H9 (cell line): ENCODE data around the gene PAM. TPM values are rescaled to one million over a fixed set of nuclear protein-coding genes. Genes with fewer than 3 reads are reported as not detected.

Experiments used
- DNase-seq: peaks from one replicate; pipeline ENCODE4 v3.0.0-alpha.2; 2017
- H2AFZ ChIP-seq: one replicate; pipeline ENCODE4 v1.6.1; 2013; ENCODE audit warnings: mild to moderate bottlenecking, low read length, control low read depth, moderate library complexity
- H2AK5ac ChIP-seq: 2 replicates; pipeline ENCODE4 v1.6.1; 2013; ENCODE audit warnings: low read length, control low read depth, mixed read lengths; ENCODE audit not compliant: insufficient read length
- H2BK120ac ChIP-seq: one replicate; pipeline ENCODE4 v1.6.1; 2013; ENCODE audit warnings: low read depth, mild to moderate bottlenecking, low read length, control low read depth, inconsistent platforms; ENCODE audit not compliant: poor library complexity, severe bottlenecking
- H2BK12ac ChIP-seq: 2 replicates; pipeline ENCODE4 v1.6.1; 2013; ENCODE audit warnings: low read length, control low read depth, mixed read lengths, low read depth; ENCODE audit not compliant: insufficient read length
- H2BK15ac ChIP-seq: 2 replicates; pipeline ENCODE4 v1.6.1; 2013; ENCODE audit warnings: low read depth, low read length, control low read depth
- H2BK20ac ChIP-seq: one replicate; pipeline ENCODE4 v1.6.1; 2013; ENCODE audit warnings: low read depth, mild to moderate bottlenecking, low read length, control low read depth, inconsistent platforms; ENCODE audit not compliant: poor library complexity, severe bottlenecking
- H2BK5ac ChIP-seq: 2 replicates; pipeline ENCODE4 v1.6.1; 2013; ENCODE audit warnings: low read length, control low read depth, mixed read lengths; ENCODE audit not compliant: insufficient read length
- H3K14ac ChIP-seq: 2 replicates; pipeline ENCODE4 v1.6.1; 2013; ENCODE audit warnings: low read length, control low read depth; ENCODE audit not compliant: insufficient read depth
- H3K18ac ChIP-seq: 2 replicates; pipeline ENCODE4 v1.6.1; 2013; ENCODE audit warnings: low read depth, mild to moderate bottlenecking, mixed read lengths, low read length, control low read depth; ENCODE audit not compliant: insufficient read length
- H3K23ac ChIP-seq: 2 replicates; pipeline ENCODE4 v1.6.1; 2013; ENCODE audit warnings: low read length, control low read depth, mixed read lengths, low read depth; ENCODE audit not compliant: insufficient read length
- H3K23me2 ChIP-seq: 2 replicates; pipeline ENCODE4 v1.6.1; 2013; ENCODE audit warnings: low read depth, mild to moderate bottlenecking, mixed read lengths, low read length, control low read depth; ENCODE audit not compliant: insufficient read length, poor library complexity, severe bottlenecking
- H3K27ac ChIP-seq: 2 replicates; pipeline ENCODE4 v1.5.1; 2013; ENCODE audit warnings: low read length, control low read depth, mixed read lengths, low read depth; ENCODE audit not compliant: insufficient read length
- H3K27me3 ChIP-seq: 2 replicates; pipeline ENCODE4 v1.6.1; 2013; ENCODE audit warnings: low read length, control low read depth, inconsistent platforms; ENCODE audit not compliant: insufficient read depth
- H3K4ac ChIP-seq: 2 replicates; pipeline ENCODE4 v1.6.1; 2013; ENCODE audit warnings: low read depth, mild to moderate bottlenecking, control low read depth, inconsistent platforms, low read length, moderate library complexity
- H3K4me1 ChIP-seq: 2 replicates; pipeline ENCODE4 v1.6.1; 2013; ENCODE audit warnings: low read length, control low read depth, inconsistent platforms; ENCODE audit not compliant: insufficient read depth
- H3K4me2 ChIP-seq: 2 replicates; pipeline ENCODE4 v1.6.1; 2013; ENCODE audit warnings: low read length, control low read depth, mixed read lengths; ENCODE audit not compliant: insufficient read length, insufficient read depth
- H3K56ac ChIP-seq: 2 replicates; pipeline ENCODE4 v1.6.1; 2013; ENCODE audit warnings: low read depth, mild to moderate bottlenecking, mixed read lengths, low read length, control low read depth; ENCODE audit not compliant: insufficient read length
- H3K79me1 ChIP-seq: 2 replicates; pipeline ENCODE4 v1.6.1; 2013; ENCODE audit warnings: low read depth, mild to moderate bottlenecking, moderate library complexity, low read length, control low read depth, inconsistent platforms; ENCODE audit not compliant: insufficient read depth, poor library complexity, severe bottlenecking
- H3K79me2 ChIP-seq: 2 replicates; pipeline ENCODE4 v1.6.1; 2013; ENCODE audit warnings: low read length, control low read depth, inconsistent platforms; ENCODE audit not compliant: insufficient read depth
- H3K9ac ChIP-seq: 2 replicates; pipeline ENCODE4 v1.6.1; 2013; ENCODE audit warnings: low read length, control low read depth, mixed read lengths; ENCODE audit not compliant: insufficient read length; ENCODE audit errors: extremely low read depth
- H3K9me3 ChIP-seq: one replicate; pipeline ENCODE4 v1.6.1; 2013; ENCODE audit warnings: low read depth, low read length, inconsistent platforms; ENCODE audit not compliant: control insufficient read depth
- H3T11ph ChIP-seq: one replicate; pipeline ENCODE4 v1.6.1; 2013; ENCODE audit warnings: mild to moderate bottlenecking, low read length, control low read depth, inconsistent platforms
- H4K20me1 ChIP-seq: one replicate; pipeline ENCODE4 v1.6.1; 2013; ENCODE audit not compliant: control insufficient read depth, insufficient read length, insufficient read depth
- H4K5ac ChIP-seq: 2 replicates; pipeline ENCODE4 v1.6.1; 2013; ENCODE audit warnings: low read depth, mild to moderate bottlenecking, mixed read lengths, low read length, control low read depth; ENCODE audit not compliant: insufficient read length
- H4K8ac ChIP-seq: replicated peaks from 2 replicates; pipeline ENCODE4 v1.6.1; 2013; ENCODE audit warnings: low read length, control low read depth, mixed read lengths, low read depth; ENCODE audit not compliant: insufficient read length
- H4K91ac ChIP-seq: 2 replicates; pipeline ENCODE4 v1.6.1; 2013; ENCODE audit warnings: low read depth, mild to moderate bottlenecking, moderate library complexity, mixed read lengths, low read length, control low read depth; ENCODE audit not compliant: insufficient read length
- H3K27ac Mint-ChIP-seq, 3 experiments: 2 replicates in 2 of 3; 3 replicates in 1 of 3; pipeline ENCODE4 v1.8.0; 2020 to 2021; ENCODE audit warnings: mixed read lengths in 3 of 3, mild to moderate bottlenecking in 1 of 3, moderate library complexity in 1 of 3
- H3K27me3 Mint-ChIP-seq: 2 replicates; pipeline ENCODE4 v1.8.0; 2021; ENCODE audit warnings: low read depth, mild to moderate bottlenecking, moderate library complexity, mixed read lengths
- H3K36me3 Mint-ChIP-seq, 3 experiments: 2 replicates in 2 of 3; 3 replicates in 1 of 3; pipeline ENCODE4 v1.8.0; 2020 to 2021; ENCODE audit warnings: low read depth in 3 of 3, mixed read lengths in 3 of 3; ENCODE audit not compliant: insufficient read depth in 1 of 3
- H3K4me1 Mint-ChIP-seq, 2 experiments: 2 replicates each; pipeline ENCODE4 v1.8.0; 2020; ENCODE audit warnings: mixed read lengths in 2 of 2
- H3K4me3 Mint-ChIP-seq, 2 experiments: 2 replicates in 1 of 2; 3 replicates in 1 of 2; pipeline ENCODE4 v1.8.0; 2020 to 2021; ENCODE audit warnings: mild to moderate bottlenecking in 2 of 2, mixed read lengths in 2 of 2, moderate library complexity in 1 of 2
- H3K9me3 Mint-ChIP-seq, 2 experiments: 2 replicates in 1 of 2; 3 replicates in 1 of 2; pipeline ENCODE4 v1.8.0; 2020; ENCODE audit warnings: mild to moderate bottlenecking in 2 of 2, mixed read lengths in 2 of 2, moderate library complexity in 1 of 2
- WGBS: extraction: QIAGEN DNeasy Blood & Tissue Kit; methylation state at CpG from one replicate; pipeline ENCODE4 v1.1.7; 2013; ENCODE audit warnings: missing lambda C conversion rate, low lambda C conversion rate, mixed read lengths; ENCODE audit not compliant: insufficient read length; ENCODE audit errors: extremely low coverage; 5-methylcytosine and 5-hydroxymethylcytosine counted together
- total RNA-seq: library from RNA; stranded (reverse); gene quantifications from 2 replicates; pipeline ENCODE4 v1.2.1, GENCODE V29; 2021
- TF ChIP-seq, protein P1 (sequence below): fragments of 200-600 bp; sonication (generic); conservative IDR thresholded peaks from 3 replicates; pipeline ENCODE4 v1.8.0; 2021; ENCODE audit warnings: antibody characterized with exemption, mild to moderate bottlenecking

Gene PAM
- total RNA-seq, 1 experiment from 2014 or later, result 31.5 TPM

DNA sequence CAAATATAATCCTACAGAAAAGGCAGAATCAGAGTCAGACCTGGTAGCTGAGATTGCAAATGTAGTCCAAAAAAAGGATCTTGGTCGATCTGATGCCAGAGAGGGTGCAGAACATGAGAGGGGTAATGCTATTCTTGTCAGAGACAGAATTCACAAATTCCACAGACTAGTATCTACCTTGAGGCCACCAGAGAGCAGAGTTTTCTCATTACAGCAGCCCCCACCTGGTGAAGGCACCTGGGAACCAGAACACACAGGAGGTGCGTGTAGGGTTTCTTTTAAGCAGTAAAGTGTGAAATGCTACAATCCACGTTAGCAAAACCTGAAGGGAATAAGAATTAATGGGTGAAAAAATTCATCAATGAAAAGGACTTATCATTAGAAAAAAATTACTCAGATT is 219.1 kb downstream of the PAM start:
- H3K27ac ChIP-seq, result no peak overlapping the region
- TF ChIP-seq, protein P1, sequence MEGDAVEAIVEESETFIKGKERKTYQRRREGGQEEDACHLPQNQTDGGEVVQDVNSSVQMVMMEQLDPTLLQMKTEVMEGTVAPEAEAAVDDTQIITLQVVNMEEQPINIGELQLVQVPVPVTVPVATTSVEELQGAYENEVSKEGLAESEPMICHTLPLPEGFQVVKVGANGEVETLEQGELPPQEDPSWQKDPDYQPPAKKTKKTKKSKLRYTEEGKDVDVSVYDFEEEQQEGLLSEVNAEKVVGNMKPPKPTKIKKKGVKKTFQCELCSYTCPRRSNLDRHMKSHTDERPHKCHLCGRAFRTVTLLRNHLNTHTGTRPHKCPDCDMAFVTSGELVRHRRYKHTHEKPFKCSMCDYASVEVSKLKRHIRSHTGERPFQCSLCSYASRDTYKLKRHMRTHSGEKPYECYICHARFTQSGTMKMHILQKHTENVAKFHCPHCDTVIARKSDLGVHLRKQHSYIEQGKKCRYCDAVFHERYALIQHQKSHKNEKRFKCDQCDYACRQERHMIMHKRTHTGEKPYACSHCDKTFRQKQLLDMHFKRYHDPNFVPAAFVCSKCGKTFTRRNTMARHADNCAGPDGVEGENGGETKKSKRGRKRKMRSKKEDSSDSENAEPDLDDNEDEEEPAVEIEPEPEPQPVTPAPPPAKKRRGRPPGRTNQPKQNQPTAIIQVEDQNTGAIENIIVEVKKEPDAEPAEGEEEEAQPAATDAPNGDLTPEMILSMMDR, result peak; percentile 48; the same call in 2 of the 3 replicates
- DNase-seq, result no peak

More for the DNA sequence above, 219.1 kb downstream of the PAM start:
- no peak overlapping the region for H2AFZ ChIP-seq
- no peaks in the 10 kb centered on the region for H4K20me1 ChIP-seq
- no peak overlapping the region for H3K18ac ChIP-seq
- H2AK5ac ChIP-seq, result no peak overlapping the region
- no peaks in the 10 kb centered on the region for H3K79me2 ChIP-seq
- H3K14ac ChIP-seq, result no peak overlapping the region
- no peaks in the 10 kb centered on the region for H3K27me3 ChIP-seq
- Mint-ChIP-seq H3K4me1 (peaks cover 3 to 4% of the 10 kb centered on the region in 2 experiments; a peak in 1 of 4 replicates), H3K9me3 (no peaks in the 10 kb centered on the region), H3K27ac (no peak overlapping the region; a peak in 1 of 7 replicates), H3K36me3 (no peaks in the 10 kb centered on the region), H3K27me3 (no peaks in the 10 kb centered on the region), H3K4me3 (no peak overlapping the region)
- H3T11ph ChIP-seq, result no peak overlapping the region
- no peaks in the 10 kb centered on the region for H3K23me2 ChIP-seq
- no peak overlapping the region for H2BK120ac ChIP-seq
- no peak overlapping the region for H4K91ac ChIP-seq
- H3K4me1 ChIP-seq, result no peaks in the 10 kb centered on the region
- H3K4ac ChIP-seq, result no peak overlapping the region
- H3K56ac ChIP-seq, result no peak overlapping the region
- no peak overlapping the region for H4K5ac ChIP-seq
- H3K79me1 ChIP-seq, result no peaks in the 10 kb centered on the region
- no peak overlapping the region for H2BK20ac ChIP-seq
- no peak overlapping the region for H2BK15ac ChIP-seq
- WGBS, result no CpG with 5 or more reads among the region's 3 CpGs
- H2BK12ac ChIP-seq, result no peak overlapping the region
- no peak overlapping the region for H2BK5ac ChIP-seq
- H3K4me2 ChIP-seq, result no peak overlapping the region
- H3K23ac ChIP-seq, result no peak overlapping the region
- no peak overlapping the region for H4K8ac ChIP-seq
- no peak overlapping the region for H3K9ac ChIP-seq
- H3K9me3 ChIP-seq, result no peaks in the 10 kb centered on the region
